ENCODE results near the gene CTIF.

DNA sequence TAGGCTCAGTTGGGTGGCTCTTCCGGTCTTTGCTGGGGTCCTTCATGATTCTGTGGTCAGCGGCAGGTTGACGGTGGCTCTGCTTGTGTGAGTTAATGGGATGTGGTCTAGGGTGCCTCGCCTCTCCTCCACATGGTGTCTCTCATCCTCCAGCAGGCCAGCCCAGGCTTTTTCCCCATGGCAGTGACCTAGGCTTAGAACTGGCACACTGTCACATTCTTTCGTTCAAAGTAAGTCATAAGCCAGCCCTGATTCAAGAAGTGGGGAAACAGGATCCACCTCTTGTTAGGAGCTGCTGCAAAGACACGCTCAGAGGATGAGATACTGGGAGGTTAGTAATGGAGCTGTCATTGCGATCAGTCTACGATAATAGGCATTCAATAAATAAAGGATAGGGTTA, 46.0 kb upstream of the CTIF start:
- TF ChIP-seq TAF1 (IDR thresholded peaks at IDR 0.05; ENCODE audit: borderline replicate concordance, low read depth, low read length) (no peak), CHD2 (IDR thresholded peaks at IDR 0.05; ENCODE audit: low read length, partially characterized antibody) (no peak), TEAD4 (IDR thresholded peaks at IDR 0.05; ENCODE audit: borderline replicate concordance, insufficient read depth) (no peak), RAD21 (IDR thresholded peaks at IDR 0.05; ENCODE audit: low read length) (no peak), FOXM1 (IDR thresholded peaks at IDR 0.05; ENCODE audit: low read depth) (no peak), EP300 (IDR thresholded peaks at IDR 0.05; ENCODE audit: borderline replicate concordance in 1 of 2, low read depth in 1 of 2, low read length in 1 of 2) (no peak), POLR2AphosphoS5 (IDR thresholded peaks at IDR 0.05; ENCODE audit: low read depth, low read length) (no peak), RXRA (IDR thresholded peaks at IDR 0.05; ENCODE audit: borderline replicate concordance, low read depth) (no peak), MXI1 (IDR thresholded peaks at IDR 0.05; ENCODE audit: low read depth, low read length) (no peak), TCF12 (IDR thresholded peaks at IDR 0.05) (no peak)
- TF ChIP-seq, protein P1, sequence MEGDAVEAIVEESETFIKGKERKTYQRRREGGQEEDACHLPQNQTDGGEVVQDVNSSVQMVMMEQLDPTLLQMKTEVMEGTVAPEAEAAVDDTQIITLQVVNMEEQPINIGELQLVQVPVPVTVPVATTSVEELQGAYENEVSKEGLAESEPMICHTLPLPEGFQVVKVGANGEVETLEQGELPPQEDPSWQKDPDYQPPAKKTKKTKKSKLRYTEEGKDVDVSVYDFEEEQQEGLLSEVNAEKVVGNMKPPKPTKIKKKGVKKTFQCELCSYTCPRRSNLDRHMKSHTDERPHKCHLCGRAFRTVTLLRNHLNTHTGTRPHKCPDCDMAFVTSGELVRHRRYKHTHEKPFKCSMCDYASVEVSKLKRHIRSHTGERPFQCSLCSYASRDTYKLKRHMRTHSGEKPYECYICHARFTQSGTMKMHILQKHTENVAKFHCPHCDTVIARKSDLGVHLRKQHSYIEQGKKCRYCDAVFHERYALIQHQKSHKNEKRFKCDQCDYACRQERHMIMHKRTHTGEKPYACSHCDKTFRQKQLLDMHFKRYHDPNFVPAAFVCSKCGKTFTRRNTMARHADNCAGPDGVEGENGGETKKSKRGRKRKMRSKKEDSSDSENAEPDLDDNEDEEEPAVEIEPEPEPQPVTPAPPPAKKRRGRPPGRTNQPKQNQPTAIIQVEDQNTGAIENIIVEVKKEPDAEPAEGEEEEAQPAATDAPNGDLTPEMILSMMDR (IDR thresholded peaks at IDR 0.05) = no peak
- TF ChIP-seq, protein P2, sequence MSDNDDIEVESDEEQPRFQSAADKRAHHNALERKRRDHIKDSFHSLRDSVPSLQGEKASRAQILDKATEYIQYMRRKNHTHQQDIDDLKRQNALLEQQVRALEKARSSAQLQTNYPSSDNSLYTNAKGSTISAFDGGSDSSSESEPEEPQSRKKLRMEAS (IDR thresholded peaks at IDR 0.05; ENCODE audit: low read depth) = no peak
- TF ChIP-seq, protein P3, sequence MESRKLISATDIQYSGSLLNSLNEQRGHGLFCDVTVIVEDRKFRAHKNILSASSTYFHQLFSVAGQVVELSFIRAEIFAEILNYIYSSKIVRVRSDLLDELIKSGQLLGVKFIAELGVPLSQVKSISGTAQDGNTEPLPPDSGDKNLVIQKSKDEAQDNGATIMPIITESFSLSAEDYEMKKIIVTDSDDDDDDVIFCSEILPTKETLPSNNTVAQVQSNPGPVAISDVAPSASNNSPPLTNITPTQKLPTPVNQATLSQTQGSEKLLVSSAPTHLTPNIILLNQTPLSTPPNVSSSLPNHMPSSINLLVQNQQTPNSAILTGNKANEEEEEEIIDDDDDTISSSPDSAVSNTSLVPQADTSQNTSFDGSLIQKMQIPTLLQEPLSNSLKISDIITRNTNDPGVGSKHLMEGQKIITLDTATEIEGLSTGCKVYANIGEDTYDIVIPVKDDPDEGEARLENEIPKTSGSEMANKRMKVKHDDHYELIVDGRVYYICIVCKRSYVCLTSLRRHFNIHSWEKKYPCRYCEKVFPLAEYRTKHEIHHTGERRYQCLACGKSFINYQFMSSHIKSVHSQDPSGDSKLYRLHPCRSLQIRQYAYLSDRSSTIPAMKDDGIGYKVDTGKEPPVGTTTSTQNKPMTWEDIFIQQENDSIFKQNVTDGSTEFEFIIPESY (IDR thresholded peaks at IDR 0.05; ENCODE audit: borderline replicate concordance, low read depth) = no peak

All from SK-N-SH (cell line).